Measurements from ENCODE around the gene CYB561. TPM values are rescaled to one million over a fixed set of nuclear protein-coding genes. Genes with fewer than 3 reads are reported as not detected.

Gene CYB561
- total RNA-seq, 1 experiment from 2014 or later = 125 TPM

DNA sequence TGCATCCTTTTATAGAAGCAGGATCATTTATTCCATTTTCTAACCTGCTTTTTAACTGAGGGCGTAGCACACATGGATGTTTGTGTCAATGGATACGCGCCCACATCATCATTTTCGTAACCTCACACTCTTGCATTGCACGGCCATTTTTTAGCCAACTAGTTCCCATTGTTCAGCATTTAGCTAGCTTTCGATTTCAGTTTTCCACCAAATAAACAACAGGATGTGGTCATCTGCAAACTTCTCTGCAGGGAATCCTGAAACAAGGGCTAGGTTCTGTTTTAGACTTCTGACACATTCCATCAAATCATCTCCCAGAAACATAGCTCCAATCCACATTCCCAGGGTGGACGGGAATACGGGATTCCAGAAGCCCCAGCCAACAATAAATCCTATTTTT is 6.4 kb downstream of the CYB561 start:
- TF ChIP-seq, protein P1, sequence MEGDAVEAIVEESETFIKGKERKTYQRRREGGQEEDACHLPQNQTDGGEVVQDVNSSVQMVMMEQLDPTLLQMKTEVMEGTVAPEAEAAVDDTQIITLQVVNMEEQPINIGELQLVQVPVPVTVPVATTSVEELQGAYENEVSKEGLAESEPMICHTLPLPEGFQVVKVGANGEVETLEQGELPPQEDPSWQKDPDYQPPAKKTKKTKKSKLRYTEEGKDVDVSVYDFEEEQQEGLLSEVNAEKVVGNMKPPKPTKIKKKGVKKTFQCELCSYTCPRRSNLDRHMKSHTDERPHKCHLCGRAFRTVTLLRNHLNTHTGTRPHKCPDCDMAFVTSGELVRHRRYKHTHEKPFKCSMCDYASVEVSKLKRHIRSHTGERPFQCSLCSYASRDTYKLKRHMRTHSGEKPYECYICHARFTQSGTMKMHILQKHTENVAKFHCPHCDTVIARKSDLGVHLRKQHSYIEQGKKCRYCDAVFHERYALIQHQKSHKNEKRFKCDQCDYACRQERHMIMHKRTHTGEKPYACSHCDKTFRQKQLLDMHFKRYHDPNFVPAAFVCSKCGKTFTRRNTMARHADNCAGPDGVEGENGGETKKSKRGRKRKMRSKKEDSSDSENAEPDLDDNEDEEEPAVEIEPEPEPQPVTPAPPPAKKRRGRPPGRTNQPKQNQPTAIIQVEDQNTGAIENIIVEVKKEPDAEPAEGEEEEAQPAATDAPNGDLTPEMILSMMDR (conservative IDR thresholded peaks at IDR 0.05; ENCODE audit: low read depth, low read length) = no peak
- no peak for TF ChIP-seq EZH2phosphoT487 (IDR thresholded peaks at IDR 0.05; ENCODE audit: borderline replicate concordance, low read length)
- no peak for TF ChIP-seq EZH2 (IDR thresholded peaks at IDR 0.05; ENCODE audit: low read length, unreplicated experiment)
- ChIA-PET POLR2A (ENCODE audit: unreplicated experiment) (interaction anchor here (0.6 kb wide), 4 partner anchors 12 to 255 kb away, joined by 3 to 4 read pairs (median 4); no protein-coding TSS in a partner anchor), CTCF (interaction anchor here (0.6 to 1.5 kb wide), 4 partner anchors 14 to 172 kb away, joined by 3 to 8 read pairs (median 3); no protein-coding TSS in a partner anchor)
- no peaks in the 10 kb centered on the region for H4K20me1 ChIP-seq (ENCODE audit: low read length)
- no TSS peak for BruUV-seq (replicated peaks)
- H3K27me3 ChIP-seq (ENCODE audit: low read length) = no peaks in the 10 kb centered on the region
- DNase-seq = peak; percentile 68
- H3K9ac ChIP-seq (ENCODE audit: low read length) = peak overlapping the region; percentile 7; the same call in 1 of the 2 replicates
- no peaks in the 10 kb centered on the region for H3K9me3 ChIP-seq (ENCODE audit: low read length)
- ATAC-seq = peak; percentile 21
- H3K27ac ChIP-seq (ENCODE audit: low read length) = peak overlapping the region; percentile 66
- H3K4me2 ChIP-seq (ENCODE audit: low read length) = peak overlapping the region; percentile 51
- peak overlapping the region; percentile 21; the same call in 1 of the 2 replicates for H3K4me3 ChIP-seq (ENCODE audit: low read length)
- H2AFZ ChIP-seq (ENCODE audit: low read length) = no peak overlapping the region
- H3K9me2 ChIP-seq (replicated peaks; ENCODE audit: low read length) = no peaks in the 10 kb centered on the region
- intact Hi-C loops (cut with micrococcal nuclease) = loop anchor here (10.0 kb wide), 1 partner anchor 335 kb away; the partner anchor contains the start of genes CCDC47 and DDX42
- H3K79me2 ChIP-seq (ENCODE audit: low read length) = peaks cover 86% of the 10 kb centered on the region
- peaks cover 4% of the 10 kb centered on the region for H3K36me3 ChIP-seq (ENCODE audit: low read depth, low read length)
- H3K4me1 ChIP-seq (ENCODE audit: insufficient read depth, low read length) = peaks cover 47% of the 10 kb centered on the region
- peaks cover 4% of the 10 kb centered on the region for H3F3A ChIP-seq (ENCODE audit: low read length, unreplicated experiment)

DNA sequence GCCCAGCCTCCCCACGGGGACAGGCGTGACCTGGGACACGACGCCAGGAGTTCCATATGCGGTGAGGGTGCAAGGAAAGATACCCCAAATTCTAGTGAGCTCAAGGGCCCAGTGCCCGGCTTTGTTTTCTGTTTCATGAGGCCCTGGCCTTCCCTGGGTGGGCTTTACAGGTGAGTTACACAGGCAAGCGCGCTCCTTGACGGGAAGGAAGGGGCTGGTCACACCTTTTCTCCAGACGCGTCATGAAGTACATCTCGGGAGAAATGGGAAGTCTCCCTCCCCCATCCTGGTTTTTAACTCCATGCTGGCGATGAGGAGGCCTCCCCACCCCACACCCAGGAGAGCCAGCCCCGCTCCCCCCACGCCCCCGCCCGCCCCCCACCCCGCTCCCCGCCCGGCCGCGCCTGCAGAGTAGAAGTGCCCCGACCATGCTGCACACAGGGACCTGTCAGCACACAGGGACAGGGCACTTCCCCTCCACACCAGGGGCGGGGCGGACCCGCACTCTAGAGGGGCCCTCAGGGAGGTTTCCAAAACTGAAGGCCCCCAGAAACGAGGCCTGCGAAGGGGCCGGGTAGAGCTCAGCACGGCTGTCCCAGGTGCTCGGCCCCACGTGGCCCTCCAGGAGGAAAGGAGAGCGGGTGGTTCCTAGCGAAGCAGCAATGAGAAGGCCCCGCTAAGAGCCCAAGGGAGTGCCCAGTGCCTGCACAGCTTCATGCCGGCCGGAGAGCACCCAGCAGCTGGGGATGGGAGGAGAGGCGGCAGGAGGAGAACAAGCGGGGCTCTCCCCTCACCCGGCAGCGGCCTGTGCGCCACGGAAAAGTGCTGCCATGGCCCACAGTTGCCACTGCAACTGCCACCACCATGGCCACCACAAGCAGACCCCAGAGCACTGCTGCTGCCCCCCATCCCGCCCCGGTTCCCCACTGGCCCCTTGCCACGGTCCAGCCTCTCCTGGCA is 7.7 kb downstream of the CYB561 start:
- POLR2A ChIA-PET (ENCODE audit: unreplicated experiment) = no interaction called here
- intact Hi-C loops (cut with micrococcal nuclease) = loop anchor here (10.0 kb wide), 1 partner anchor 336 kb away; the partner anchor contains the start of genes CCDC47 and DDX42
- H3F3A ChIP-seq (ENCODE audit: low read length, unreplicated experiment) = peaks cover 4% of the 10 kb centered on the region
- CTCF ChIA-PET = no interaction called here
- H3K4me2 ChIP-seq (ENCODE audit: low read length) = no peak overlapping the region
- H3K4me1 ChIP-seq (ENCODE audit: insufficient read depth, low read length) = peaks cover 52% of the 10 kb centered on the region
- no peak overlapping the region for H3K9ac ChIP-seq (ENCODE audit: low read length)
- H4K20me1 ChIP-seq (ENCODE audit: low read length) = no peaks in the 10 kb centered on the region
- BruUV-seq (replicated peaks) = no TSS peak
- H3K9me3 ChIP-seq (ENCODE audit: low read length) = no peaks in the 10 kb centered on the region
- H2AFZ ChIP-seq (ENCODE audit: low read length) = no peak overlapping the region
- TF ChIP-seq, protein P1 (conservative IDR thresholded peaks at IDR 0.05; ENCODE audit: low read depth, low read length) = no peak
- TF ChIP-seq EZH2 (IDR thresholded peaks at IDR 0.05; ENCODE audit: low read length, unreplicated experiment) (no peak), EZH2phosphoT487 (IDR thresholded peaks at IDR 0.05; ENCODE audit: borderline replicate concordance, low read length) (no peak)
- DNase-seq (no peak), ATAC-seq (no peak)
- H3K36me3 ChIP-seq (ENCODE audit: low read depth, low read length) = peaks cover 8% of the 10 kb centered on the region
- H3K27ac ChIP-seq (ENCODE audit: low read length) = no peak overlapping the region
- no peaks in the 10 kb centered on the region for H3K9me2 ChIP-seq (replicated peaks; ENCODE audit: low read length)
- peaks cover 75% of the 10 kb centered on the region for H3K79me2 ChIP-seq (ENCODE audit: low read length)
- H3K27me3 ChIP-seq (ENCODE audit: low read length) = no peaks in the 10 kb centered on the region
- H3K4me3 ChIP-seq (ENCODE audit: low read length) = no peak overlapping the region
